H1 (cell line): ENCODE data around the gene CTIF. TPM values are rescaled to one million over a fixed set of nuclear protein-coding genes. Genes with fewer than 3 reads are reported as not detected.

Source experiments
- CTCF ChIA-PET: fragments of 300-600 bp; sonication (Branson Sonifier 250); formaldehyde crosslinking; loops from one replicate; lab custom pipeline; 2021; ENCODE audit not compliant: partially characterized antibody; lab: Charles Lee
- POLR2A ChIA-PET: fragments of 300-600 bp; sonication (Branson Sonifier 250); formaldehyde crosslinking; loops from one replicate; lab custom pipeline; 2021; ENCODE audit warnings: inconsistent platforms; ENCODE audit not compliant: partially characterized antibody; lab: Charles Lee
- DNase-seq, 2 experiments: peaks; one replicate each; pipeline versions ENCODE4 v3.0.0 to v3.0.0-alpha.2; 2010 to 2022; ENCODE audit warnings: low spot score in 2 of 2, low read depth in 1 of 2, mixed read lengths in 1 of 2
- FAIRE-seq: peaks from 2 replicates; lab custom pipeline; 2011; peaks lifted over from hg19 to GRCh38; lab: Jason Lieb, UNC
- H2AFZ ChIP-seq: 2 replicates; pipeline ENCODE4 v1.8.1; 2012; ENCODE audit warnings: low read length, inconsistent platforms
- H2AK5ac ChIP-seq: 2 replicates; pipeline ENCODE4 v1.6.1; 2013; ENCODE audit warnings: low read depth, low read length
- H2BK120ac ChIP-seq: replicated peaks from 2 replicates; pipeline ENCODE3; 2013; ENCODE audit warnings: low read depth, low read length, inconsistent platforms
- H2BK12ac ChIP-seq: 2 replicates; pipeline ENCODE4 v1.6.1; 2013; ENCODE audit warnings: low read depth, low read length
- H2BK15ac ChIP-seq: 2 replicates; pipeline ENCODE4 v1.6.1; 2013; ENCODE audit warnings: low read length
- H2BK20ac ChIP-seq: 2 replicates; pipeline ENCODE4 v1.6.1; 2013; ENCODE audit warnings: low read length
- H2BK5ac ChIP-seq: 2 replicates; pipeline ENCODE4 v1.6.1; 2013; ENCODE audit warnings: low read depth, low read length
- H3K14ac ChIP-seq: 2 replicates; pipeline ENCODE4 v1.6.1; 2013; ENCODE audit warnings: inconsistent platforms; ENCODE audit not compliant: insufficient read length
- H3K18ac ChIP-seq: 2 replicates; pipeline ENCODE4 v1.6.1; 2013; ENCODE audit warnings: low read length; ENCODE audit errors: extremely low read depth
- H3K23ac ChIP-seq: 2 replicates; pipeline ENCODE4 v1.6.1; 2013; ENCODE audit warnings: inconsistent platforms; ENCODE audit not compliant: insufficient read length
- H3K23me2 ChIP-seq: 2 replicates; pipeline ENCODE4 v1.6.1; 2013; ENCODE audit warnings: low read depth, low read length
- H3K27ac ChIP-seq: 2 replicates; pipeline ENCODE4 v1.6.1; 2011; ENCODE audit warnings: low read depth, low read length, inconsistent platforms
- H3K27me3 ChIP-seq, 4 experiments: replicated peaks in 1 of 4; 1 replicate in 1 of 4; 2 replicates in 3 of 4; pipeline versions ENCODE4 v1.6.1 to v1.8.1; 2011 to 2013; ENCODE audit warnings: low read length in 3 of 4, mild to moderate bottlenecking in 3 of 4, inconsistent platforms in 2 of 4, mixed read lengths in 2 of 4, moderate library complexity in 1 of 4; ENCODE audit not compliant: control insufficient read depth in 3 of 4, insufficient read depth in 3 of 4; ENCODE audit errors: extremely low read depth in 1 of 4
- H3K36me3 ChIP-seq, 4 experiments: 2 replicates each; pipeline versions ENCODE4 v1.6.1 to v1.8.1; 2011 to 2013; ENCODE audit warnings: mild to moderate bottlenecking in 4 of 4, low read length in 3 of 4, moderate library complexity in 2 of 4, control low read depth in 1 of 4, inconsistent platforms in 1 of 4; ENCODE audit not compliant: insufficient read depth in 4 of 4, control insufficient read depth in 2 of 4
- H3K4ac ChIP-seq: replicated peaks from 2 replicates; pipeline ENCODE3; 2013; ENCODE audit warnings: low read length, low read depth, mixed read lengths, inconsistent platforms; ENCODE audit not compliant: insufficient read length
- H3K4me1 ChIP-seq, 4 experiments: replicated peaks in 1 of 4; 1 replicate in 1 of 4; 2 replicates in 3 of 4; pipeline versions ENCODE4 v1.6.1 to v1.8.1; 2011 to 2013; ENCODE audit warnings: low read length in 3 of 4, inconsistent platforms in 2 of 4, mixed read lengths in 1 of 4; ENCODE audit not compliant: insufficient read depth in 4 of 4, control insufficient read depth in 3 of 4
- H3K4me2 ChIP-seq, 2 experiments: 2 replicates each; pipeline versions ENCODE4 v1.6.1 to v1.8.1; 2011 to 2013; ENCODE audit warnings: low read depth in 2 of 2, low read length in 2 of 2, control low read depth in 1 of 2, inconsistent platforms in 1 of 2, mild to moderate bottlenecking in 1 of 2; ENCODE audit not compliant: insufficient read depth in 1 of 2
- H3K4me3 ChIP-seq, 4 experiments: fragments of 200-600, 300-600 bp in 1 of 4; sonication (generic), shearing (Covaris generic), sonication (Bioruptor Twin) in 1 of 4; 2 replicates each; pipeline versions ENCODE4 v1.5.1 to v1.8.1; 2011 to 2016; ENCODE audit warnings: low read length in 4 of 4, low read depth in 3 of 4, control low read depth in 2 of 4, inconsistent platforms in 2 of 4, mild to moderate bottlenecking in 2 of 4, mixed read lengths in 1 of 4, moderate library complexity in 1 of 4; ENCODE audit not compliant: insufficient read depth in 2 of 4; ENCODE audit errors: extremely low read depth in 1 of 4
- H3K56ac ChIP-seq: replicated peaks from 2 replicates; pipeline ENCODE3; 2013; ENCODE audit warnings: low read depth, mild to moderate bottlenecking, mixed read lengths, low read length, inconsistent platforms; ENCODE audit not compliant: insufficient read length
- H3K79me1 ChIP-seq: 2 replicates; pipeline ENCODE4 v1.6.1; 2013; ENCODE audit warnings: low read depth, low read length, control low read depth
- H3K79me2 ChIP-seq, 2 experiments: 2 replicates each; pipeline versions ENCODE4 v1.6.1 to v1.8.1; 2012 to 2013; ENCODE audit warnings: low read length in 2 of 2, mild to moderate bottlenecking in 2 of 2, inconsistent platforms in 1 of 2; ENCODE audit not compliant: insufficient read depth in 2 of 2, control insufficient read depth in 1 of 2
- H3K9ac ChIP-seq, 4 experiments: replicated peaks in 1 of 4; 1 replicate in 1 of 4; 2 replicates in 3 of 4; pipeline versions ENCODE4 v1.6.1 to v1.8.1; 2011 to 2013; ENCODE audit warnings: low read depth in 3 of 4, low read length in 3 of 4, control low read depth in 2 of 4, mild to moderate bottlenecking in 2 of 4, moderate library complexity in 2 of 4, inconsistent platforms in 1 of 4; ENCODE audit errors: extremely low read depth in 1 of 4
- H3K9me3 ChIP-seq, 2 experiments: 2 replicates each; pipeline versions ENCODE4 v1.6.1 to v1.8.1; 2012 to 2013; ENCODE audit warnings: mild to moderate bottlenecking in 2 of 2, moderate library complexity in 2 of 2, control low read depth in 1 of 2, inconsistent platforms in 1 of 2, low read depth in 1 of 2, low read length in 1 of 2, mixed read lengths in 1 of 2; ENCODE audit not compliant: insufficient read depth in 2 of 2
- H4K20me1 ChIP-seq, 2 experiments: replicated peaks in 1 of 2; 2 replicates each; pipeline versions ENCODE3 to v1.8.1; 2011 to 2013; ENCODE audit warnings: inconsistent platforms in 2 of 2, low read length in 2 of 2, mild to moderate bottlenecking in 1 of 2; ENCODE audit not compliant: insufficient read depth in 2 of 2, control insufficient read depth in 1 of 2
- H4K5ac ChIP-seq: 2 replicates; pipeline ENCODE4 v1.6.1; 2013; ENCODE audit warnings: low read length, low read depth, mixed read lengths, inconsistent platforms; ENCODE audit not compliant: insufficient read length
- H4K8ac ChIP-seq: 2 replicates; pipeline ENCODE4 v1.8.0; 2013; ENCODE audit warnings: mild to moderate bottlenecking, moderate library complexity, low read length, inconsistent platforms; ENCODE audit not compliant: insufficient read depth; ENCODE audit errors: extremely low read depth
- H4K91ac ChIP-seq: replicated peaks from 2 replicates; pipeline ENCODE3; 2013; ENCODE audit warnings: low read length, mixed read lengths, inconsistent platforms; ENCODE audit not compliant: insufficient read length
- ATF3 ChIP-seq: IDR thresholded peaks from 2 replicates; pipeline ENCODE4 v1.6.1; 2011; ENCODE audit warnings: low read depth, mild to moderate bottlenecking, low read length; ENCODE audit not compliant: insufficient read depth
- CREB1 ChIP-seq: IDR thresholded peaks from 2 replicates; pipeline ENCODE4 v1.6.1; 2012; ENCODE audit warnings: inconsistent platforms
- MAX ChIP-seq: IDR thresholded peaks from 2 replicates; pipeline ENCODE4 v1.6.1; 2012; ENCODE audit warnings: inconsistent platforms
- RAD21 ChIP-seq, 2 experiments: IDR thresholded peaks in 1 of 2; conservative IDR thresholded peaks in 1 of 2; 2 replicates each; pipeline ENCODE4 v1.6.1; 2011; ENCODE audit warnings: low read depth in 2 of 2, low read length in 2 of 2, improper control_type of control experiment in 1 of 2, inconsistent platforms in 1 of 2, mild to moderate bottlenecking in 1 of 2, moderate library complexity in 1 of 2
- RXRA ChIP-seq: IDR thresholded peaks from 2 replicates; pipeline ENCODE4 v1.6.1; 2011; ENCODE audit warnings: low read depth, mild to moderate bottlenecking, low read length, moderate library complexity; ENCODE audit not compliant: insufficient read depth
- SP2 ChIP-seq: IDR thresholded peaks from 2 replicates; pipeline ENCODE4 v1.6.1; 2012; ENCODE audit warnings: mild to moderate bottlenecking, low read length, inconsistent platforms
- TBP ChIP-seq: IDR thresholded peaks from 2 replicates; pipeline ENCODE4 v1.6.1; 2011; ENCODE audit warnings: low read depth, low read length, improper control_type of control experiment
- ZNF274 ChIP-seq: IDR thresholded peaks from 2 replicates; pipeline ENCODE4 v1.7.0; 2012; ENCODE audit warnings: low read length, borderline replicate concordance; ENCODE audit errors: extremely low read depth
- WGBS, 2 experiments: shearing (Covaris generic) in 1 of 2; methylation state at CpG; one replicate each; pipeline versions ENCODE4 v1.1.6 to v1.1.7; 2013 to 2015; ENCODE audit warnings: low lambda C conversion rate in 2 of 2, mixed read lengths in 2 of 2, inconsistent platforms in 1 of 2, low coverage in 1 of 2, missing lambda C conversion rate in 1 of 2; ENCODE audit not compliant: insufficient replicate concordance in 2 of 2, insufficient coverage in 1 of 2, insufficient read length in 1 of 2; ENCODE audit errors: extremely low coverage in 1 of 2, missing lambda C conversion rate in 1 of 2; 5-methylcytosine and 5-hydroxymethylcytosine counted together
- polyA plus RNA-seq, 7 experiments: library from polyadenylated mRNA; depleted of rRNA in 3 of 7; stranded (reverse) in 5 of 7; unstranded in 2 of 7; fragments of >200 nt in 5 of 7; fragments of 200-250 nt in 2 of 7; gene quantifications; 1 replicate in 5 of 7; 2 replicates in 1 of 7; 4 replicates in 1 of 7; pipeline versions ENCODE4 v1.2.1 to v1.2.3, GENCODE V29; 2011 to 2013; ENCODE audit warnings: missing spikeins in 2 of 7, mixed read lengths in 2 of 7
- total RNA-seq: library from RNA; stranded (reverse); fragmentation: NEBNext Ultra II Directional; extraction: Animal tissue kit (Norgen Biotek cat#: 25700); gene quantifications from 2 replicates; pipeline ENCODE4 v1.2.1, GENCODE V29; 2021

CTIF gene
- total and polyA plus RNA-seq, 2 of the 8 experiments (the other 6 are each of a cell fraction or from before 2014, with no cell fraction given) = 9.0 to 17.8 TPM

- CTCF ChIA-PET = no interaction called here
- Histone ChIP-seq H3K4ac (no peak overlapping the region), H3K4me3 (no peak overlapping the region), H2BK5ac (no peak overlapping the region), H3K4me1 (no peaks in the 10 kb centered on the region), H3K23me2 (no peaks in the 10 kb centered on the region), H3K23ac (no peak overlapping the region), H2BK120ac (no peak overlapping the region), H3K36me3 (peaks cover 0 to 7% (median 1%) of the 10 kb centered on the region in 4 experiments; a peak in 4 of 8 replicates), H3K18ac (no peak overlapping the region), H3K4me2 (no peak overlapping the region), H3K27ac (no peak overlapping the region), H2BK12ac (no peak overlapping the region), H4K8ac (no peak overlapping the region; the same call in 1 of the 2 replicates), H3K9me3 (no peaks in the 10 kb centered on the region), H3K56ac (no peak overlapping the region), H3K9ac (no peak overlapping the region), H3K79me1 (no peaks in the 10 kb centered on the region), H2BK15ac (no peak overlapping the region), H4K91ac (no peak overlapping the region), H2AK5ac (no peak overlapping the region), H3K14ac (no peak overlapping the region), H2AFZ (no peak overlapping the region), H4K20me1 (no peaks in the 10 kb centered on the region), H2BK20ac (no peak overlapping the region), H3K79me2 (no peaks in the 10 kb centered on the region), H3K27me3 (no peaks in the 10 kb centered on the region)
- no peak for FAIRE-seq
- 97% methylated on average over 7 of the region's 13 CpGs; no CpG with 5 or more reads in 1 of the 2 experiments for WGBS, 2 experiments
- DNase-seq = no peak
- POLR2A ChIA-PET = no interaction called here
- TF ChIP-seq CREB1 (no peak), RAD21 (IDR thresholded peaks at IDR 0.05 in 1 of 2, conservative IDR thresholded peaks at IDR 0.05 in 1 of 2; ENCODE audit: low read depth in 2 of 2, low read length in 2 of 2) (no peak), ATF3 (no peak), ZNF274 (no peak), TBP (no peak), MAX (no peak), RXRA (no peak), SP2 (no peak)
- TF ChIP-seq, all 59 proteins: peak for 0
- H4K5ac ChIP-seq = no peak overlapping the region
Observed at GRCh38 chr18:48757906-48758305, 219.1 kb downstream of the CTIF start.
